Activated T-helper 1 cell treated with anti-CD3 and anti-CD28 coated beads, Interleukin-12 subunit alpha, Interleukin-12 subunit beta, Interleukin-2, Interleukin-4 antibody, amounts not matched to agents 30 ng/mL and 10 ng/mL and 1 ng/mL, durations not matched to agents 14 hours and 24 hours and 36 hours (primary cell): ENCODE results near the gene ITPR2. TPM values are rescaled to one million over a fixed set of nuclear protein-coding genes. Genes with fewer than 3 reads are reported as not detected.
"Not testable (repeated sequence)": the region's sequence is repeated elsewhere in the genome, so short reads cannot be mapped to it uniquely, and the experiment has no call there.

Experiments used
- DNase-seq: peaks from one replicate; pipeline ENCODE4 v3.0.0; 2021; ENCODE audit warnings: low spot score
- H3K27ac Mint-ChIP-seq: one replicate; pipeline ENCODE4 v1.8.0; 2021; ENCODE audit warnings: mild to moderate bottlenecking, mixed read lengths
- H3K27me3 Mint-ChIP-seq: one replicate; pipeline ENCODE4 v1.8.0; 2022; ENCODE audit warnings: mild to moderate bottlenecking, moderate library complexity, mixed read lengths; ENCODE audit not compliant: insufficient read depth
- H3K36me3 Mint-ChIP-seq: one replicate; pipeline ENCODE4 v1.8.0; 2021; ENCODE audit warnings: low read depth, mixed read lengths
- H3K4me1 Mint-ChIP-seq: one replicate; pipeline ENCODE4 v1.8.0; 2021; ENCODE audit warnings: low read depth, mixed read lengths
- H3K4me3 Mint-ChIP-seq: one replicate; pipeline ENCODE4 v1.8.0; 2021; ENCODE audit warnings: mild to moderate bottlenecking, moderate library complexity, mixed read lengths
- H3K9me3 Mint-ChIP-seq: one replicate; pipeline ENCODE4 v1.8.0; 2021; ENCODE audit warnings: mixed read lengths
- intact Hi-C: fragments of 100-400 bp; cut with micrococcal nuclease; formaldehyde crosslinking; loops from one replicate; pipeline ENCODE4 v1.15.1; 2024
- total RNA-seq: library from RNA; stranded (reverse); gene quantifications from 2 replicates; pipeline ENCODE4 v1.2.3, GENCODE V29; 2022

ITPR2 gene
- total RNA-seq, 1 donor from 2014 or later = 34.2 TPM

GRCh38 chr12:26517320-26517719 lies 315.7 kb downstream of the ITPR2 start:
- H3K9me3 Mint-ChIP-seq, H3K4me3 Mint-ChIP-seq, H3K36me3 Mint-ChIP-seq, DNase-seq, H3K27me3 Mint-ChIP-seq, intact Hi-C loops, H3K27ac Mint-ChIP-seq: not testable (repeated sequence)
- H3K4me1 Mint-ChIP-seq = peaks cover 14% of the 10 kb centered on the region

DNA sequence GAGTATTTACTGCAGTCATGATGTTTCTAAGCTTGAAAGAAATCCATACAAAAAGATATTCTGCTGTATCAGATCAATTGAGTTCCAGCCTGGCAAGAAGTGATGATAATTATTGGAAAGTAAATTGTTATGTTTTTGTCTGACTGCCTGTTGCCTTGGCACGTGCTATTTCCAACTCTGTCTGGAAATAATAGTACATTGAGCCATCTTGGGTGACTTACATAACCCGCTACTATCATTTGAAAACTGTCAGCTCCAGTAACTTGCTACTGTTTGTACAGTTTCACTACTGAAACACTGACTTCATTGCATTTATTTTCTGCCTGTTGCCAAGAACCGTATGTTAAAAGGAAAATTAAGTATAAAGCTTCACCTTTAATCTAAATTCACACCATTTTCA lies 318.6 kb downstream of the ITPR2 start:
- Mint-ChIP-seq H3K9me3 (no peaks in the 10 kb centered on the region), H3K36me3 (peaks cover 1% of the 10 kb centered on the region)
- intact Hi-C loops = no loop called here

DNA sequence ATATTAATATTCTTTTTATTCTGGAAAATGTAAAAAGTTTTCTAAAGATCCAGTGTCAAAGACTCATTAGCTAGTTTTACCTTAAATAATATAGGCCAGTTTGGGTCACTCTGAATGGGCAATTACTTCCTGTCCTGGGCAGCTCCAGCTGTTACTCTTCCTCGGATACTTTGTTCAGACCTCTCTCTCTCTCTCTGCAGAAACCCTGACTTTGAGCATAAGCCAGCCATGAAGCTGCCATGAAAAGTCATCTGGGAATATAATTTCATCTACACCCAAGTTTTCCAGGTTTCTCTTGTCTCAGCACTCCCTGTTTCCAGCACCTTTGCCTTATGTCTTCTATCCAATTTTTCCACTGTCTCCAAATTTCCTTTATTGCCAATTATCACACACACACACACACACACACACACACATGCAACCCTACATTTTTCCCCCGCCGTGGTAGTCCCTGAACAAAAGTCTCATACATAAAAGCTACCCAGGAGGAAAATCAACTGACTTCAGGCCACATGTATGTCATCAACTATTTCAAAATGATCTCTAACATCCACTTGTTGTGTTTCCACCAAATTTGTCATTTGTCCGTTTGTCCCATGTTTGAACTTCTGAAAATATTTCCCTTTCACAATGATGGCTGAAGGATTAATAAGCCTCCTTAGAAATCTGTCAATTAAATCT lies 319.5 kb downstream of the ITPR2 start:
- no peak for DNase-seq
- Mint-ChIP-seq H3K4me1 (no peaks in the 10 kb centered on the region), H3K36me3 (peaks cover 1% of the 10 kb centered on the region), H3K4me3 (no peak overlapping the region), H3K27me3 (no peaks in the 10 kb centered on the region), H3K9me3 (no peaks in the 10 kb centered on the region), H3K27ac (no peak overlapping the region)
- intact Hi-C loops = no loop called here

More for the DNA sequence above, 318.6 kb downstream of the ITPR2 start:
- Mint-ChIP-seq H3K4me3 (no peak overlapping the region), H3K4me1 (no peaks in the 10 kb centered on the region), H3K27ac (no peak overlapping the region), H3K27me3 (no peaks in the 10 kb centered on the region)
- DNase-seq = no peak

GRCh38 chr12:26512213-26512612 lies 320.8 kb downstream of the ITPR2 start:
- no peaks in the 10 kb centered on the region for H3K9me3 Mint-ChIP-seq
- H3K4me1 Mint-ChIP-seq = no peaks in the 10 kb centered on the region
- no peaks in the 10 kb centered on the region for H3K27me3 Mint-ChIP-seq
- peaks cover 1% of the 10 kb centered on the region for H3K36me3 Mint-ChIP-seq
- no peak overlapping the region for H3K27ac Mint-ChIP-seq
- no peak overlapping the region for H3K4me3 Mint-ChIP-seq
- intact Hi-C loops = no loop called here
- no peak for DNase-seq

- H3K36me3 Mint-ChIP-seq = no peaks in the 10 kb centered on the region
- H3K27me3 Mint-ChIP-seq = no peaks in the 10 kb centered on the region
- intact Hi-C loops = no loop called here
- H3K27ac Mint-ChIP-seq = no peak overlapping the region
- DNase-seq = no peak
- no peaks in the 10 kb centered on the region for H3K4me1 Mint-ChIP-seq
- no peaks in the 10 kb centered on the region for H3K9me3 Mint-ChIP-seq
- no peak overlapping the region for H3K4me3 Mint-ChIP-seq
Observed at GRCh38 chr12:26510354-26510674, 322.7 kb downstream of the ITPR2 start.

GRCh38 chr12:26507613-26508012 lies 325.4 kb downstream of the ITPR2 start:
- no peaks in the 10 kb centered on the region for H3K4me1 Mint-ChIP-seq
- intact Hi-C loops = no loop called here
- no peaks in the 10 kb centered on the region for H3K36me3 Mint-ChIP-seq
- H3K27me3 Mint-ChIP-seq = no peaks in the 10 kb centered on the region
- no peak overlapping the region for H3K4me3 Mint-ChIP-seq
- no peaks in the 10 kb centered on the region for H3K9me3 Mint-ChIP-seq
- H3K27ac Mint-ChIP-seq = no peak overlapping the region
- DNase-seq = no peak

- Mint-ChIP-seq H3K27me3 (no peaks in the 10 kb centered on the region), H3K36me3 (no peaks in the 10 kb centered on the region), H3K9me3 (no peaks in the 10 kb centered on the region), H3K4me1 (no peaks in the 10 kb centered on the region), H3K4me3 (no peak overlapping the region), H3K27ac (no peak overlapping the region)
- intact Hi-C loops = no loop called here
- DNase-seq = no peak
Observed at GRCh38 chr12:26499979-26500640, 332.9 kb downstream of the ITPR2 start.

DNA sequence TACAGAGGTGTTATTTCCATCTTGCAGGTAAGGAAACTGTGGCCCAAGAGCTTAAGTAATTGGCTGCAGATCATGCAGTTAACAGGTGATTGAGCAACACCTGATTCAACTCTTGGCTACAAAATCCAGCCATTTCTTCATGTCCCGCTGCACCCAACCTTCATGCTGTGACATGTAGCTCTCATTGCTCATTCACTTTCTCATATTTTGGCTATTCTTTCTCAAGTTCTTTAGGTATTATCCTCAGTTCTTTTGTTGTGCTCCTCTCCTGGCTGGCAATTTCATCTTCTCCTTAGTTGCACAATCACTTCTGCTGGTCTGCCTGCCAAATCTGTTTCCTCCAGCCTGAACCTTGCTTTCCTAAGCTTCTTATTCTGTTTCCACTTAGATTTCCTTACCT lies 336.8 kb downstream of the ITPR2 start:
- Mint-ChIP-seq H3K4me1 (no peaks in the 10 kb centered on the region), H3K9me3 (no peaks in the 10 kb centered on the region), H3K36me3 (peaks cover 12% of the 10 kb centered on the region), H3K4me3 (no peak overlapping the region), H3K27me3 (no peaks in the 10 kb centered on the region), H3K27ac (no peak overlapping the region)
- no peak for DNase-seq
- intact Hi-C loops = no loop called here

DNA sequence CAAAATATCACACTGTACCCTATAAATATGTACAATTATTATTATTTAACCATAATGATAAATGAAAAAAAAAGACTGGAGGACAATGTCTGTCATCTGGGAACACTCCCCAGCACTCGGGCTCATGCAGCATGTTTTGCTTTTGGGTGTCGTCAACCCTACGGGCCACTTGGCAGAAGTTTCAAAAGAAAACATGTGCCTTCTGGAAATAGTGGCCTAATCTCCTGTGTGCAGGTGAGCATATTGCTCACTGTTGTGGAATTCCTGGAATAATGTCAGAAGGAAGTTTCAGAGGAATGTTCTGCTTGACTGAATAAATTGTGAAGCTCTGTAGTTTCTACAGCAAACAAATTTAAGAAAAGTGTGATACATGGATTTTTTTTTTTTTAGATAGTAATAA lies 339.3 kb downstream of the ITPR2 start:
- intact Hi-C loops = no loop called here
- H3K9me3 Mint-ChIP-seq = no peaks in the 10 kb centered on the region
- no peaks in the 10 kb centered on the region for H3K27me3 Mint-ChIP-seq
- H3K4me3 Mint-ChIP-seq = no peak overlapping the region
- H3K4me1 Mint-ChIP-seq = no peaks in the 10 kb centered on the region
- H3K36me3 Mint-ChIP-seq = peaks cover 23% of the 10 kb centered on the region
- no peak for DNase-seq
- no peak overlapping the region for H3K27ac Mint-ChIP-seq

GRCh38 chr12:26492406-26492805 lies 340.6 kb downstream of the ITPR2 start:
- Mint-ChIP-seq H3K9me3 (no peaks in the 10 kb centered on the region), H3K4me3 (no peak overlapping the region), H3K27ac (no peak overlapping the region), H3K27me3 (no peaks in the 10 kb centered on the region), H3K36me3 (peaks cover 23% of the 10 kb centered on the region), H3K4me1 (no peaks in the 10 kb centered on the region)
- no peak for DNase-seq
- intact Hi-C loops = no loop called here

GRCh38 chr12:26489908-26490307 lies 343.1 kb downstream of the ITPR2 start:
- no peak for DNase-seq
- no peaks in the 10 kb centered on the region for H3K9me3 Mint-ChIP-seq
- H3K4me3 Mint-ChIP-seq = no peak overlapping the region
- no peaks in the 10 kb centered on the region for H3K27me3 Mint-ChIP-seq
- no peaks in the 10 kb centered on the region for H3K4me1 Mint-ChIP-seq
- H3K36me3 Mint-ChIP-seq = peaks cover 23% of the 10 kb centered on the region
- intact Hi-C loops = no loop called here
- no peak overlapping the region for H3K27ac Mint-ChIP-seq

DNA sequence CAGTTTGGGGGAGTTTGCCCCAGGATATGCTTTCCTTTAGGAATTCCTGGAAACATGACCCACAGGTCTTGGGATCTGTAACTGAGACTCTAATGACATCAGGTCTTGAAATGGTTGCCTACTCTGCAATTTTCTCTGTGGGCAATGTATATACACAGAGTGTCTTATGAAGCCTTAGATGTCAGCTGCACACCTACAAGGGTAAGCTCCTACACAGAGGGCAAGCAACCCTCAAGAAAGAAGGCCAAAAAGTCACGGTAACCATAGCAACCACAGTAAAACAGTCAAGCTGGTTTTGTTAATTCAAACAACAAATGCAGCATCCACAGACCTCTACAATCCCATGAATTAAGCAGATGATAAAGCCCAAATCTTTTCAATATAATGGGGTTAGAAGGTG lies 344.6 kb downstream of the ITPR2 start:
- no peak for DNase-seq
- Mint-ChIP-seq H3K4me3 (no peak overlapping the region), H3K27ac (no peak overlapping the region), H3K36me3 (peaks cover 20% of the 10 kb centered on the region), H3K4me1 (no peaks in the 10 kb centered on the region), H3K9me3 (no peaks in the 10 kb centered on the region), H3K27me3 (no peaks in the 10 kb centered on the region)
- intact Hi-C loops = no loop called here

GRCh38 chr12:26473291-26473690 lies 359.7 kb downstream of the ITPR2 start:
- H3K9me3 Mint-ChIP-seq = no peaks in the 10 kb centered on the region
- H3K27ac Mint-ChIP-seq = peak overlapping the region; percentile 25
- H3K4me3 Mint-ChIP-seq = no peak overlapping the region
- peaks cover 36% of the 10 kb centered on the region for H3K4me1 Mint-ChIP-seq
- intact Hi-C loops = loop anchor here (5.0 kb wide), 1 partner anchor 346 kb away; the partner anchor contains the start of gene BHLHE41
- no peaks in the 10 kb centered on the region for H3K27me3 Mint-ChIP-seq
- no peak for DNase-seq
- peaks cover 31% of the 10 kb centered on the region for H3K36me3 Mint-ChIP-seq
